ENCODE measurements around the gene SLC22A23.

SLC22A23 gene

DNA sequence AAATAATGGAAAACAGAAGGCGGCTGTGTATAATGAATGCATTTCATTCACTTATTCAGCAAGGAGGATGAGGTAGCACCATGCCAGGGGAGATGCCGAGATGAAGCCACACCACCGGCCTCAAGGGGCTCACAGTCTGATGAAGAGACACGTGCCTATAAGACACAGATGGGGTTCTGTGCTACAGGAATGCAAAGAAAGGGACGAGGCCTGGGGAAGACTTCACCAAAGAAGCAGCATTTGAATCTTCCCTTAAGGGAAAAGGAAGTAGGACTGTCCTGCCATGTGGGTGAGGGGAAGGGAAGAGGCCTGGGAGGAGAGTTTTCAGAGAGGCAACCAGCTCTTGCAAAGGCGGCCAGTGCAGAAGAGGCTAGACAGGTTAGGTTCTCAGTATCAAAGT lies 99.2 kb downstream of the SLC22A23 start:
- H3K4ac ChIP-seq (ENCODE audit: low read depth in 1 of 2, low read length in 2 of 2) = no peak overlapping the region
- 88% methylated on average over 6 of the region's 6 CpGs for WGBS
- H3K79me1 ChIP-seq (replicated peaks; ENCODE audit: low read length, poor library complexity, severe bottlenecking) = no peaks in the 10 kb centered on the region
- H2BK120ac ChIP-seq (ENCODE audit: low read depth, low read length) = no peak overlapping the region
- no peak overlapping the region for H3K27ac ChIP-seq (ENCODE audit: low read length, poor library complexity, severe bottlenecking)
- H2BK12ac ChIP-seq (ENCODE audit: low read length in 2 of 2) = no peak overlapping the region
- H3K9ac ChIP-seq (ENCODE audit: low read length) = no peak overlapping the region
- no peak overlapping the region for H3K4me3 ChIP-seq (ENCODE audit: insufficient read depth in 1 of 2, low read depth in 1 of 2, low read length in 2 of 2)
- peaks cover 0 to 14% of the 10 kb centered on the region in 2 experiments for H3K36me3 ChIP-seq (ENCODE audit: control insufficient read depth in 1 of 2, insufficient read depth in 2 of 2, low read depth in 1 of 2, low read length in 2 of 2)
- no peak overlapping the region for H3K14ac ChIP-seq (ENCODE audit: low read length in 2 of 2)
- H3K23ac ChIP-seq (ENCODE audit: low read length in 2 of 2) = no peak overlapping the region
- H2AK5ac ChIP-seq (ENCODE audit: low read length, severe bottlenecking) = no peak overlapping the region
- no peak overlapping the region for H3K4me2 ChIP-seq (ENCODE audit: low read length, poor library complexity, severe bottlenecking)
- no peak overlapping the region for H4K91ac ChIP-seq (ENCODE audit: low read length)
- no peak overlapping the region for H2BK5ac ChIP-seq (ENCODE audit: low read depth, low read length, poor library complexity, severe bottlenecking)
- no peak for DNase-seq
- H3K9me3 ChIP-seq (ENCODE audit: control insufficient read depth, low read length) = no peaks in the 10 kb centered on the region
- H2BK15ac ChIP-seq (ENCODE audit: low read depth, poor library complexity, severe bottlenecking) = no peak overlapping the region
- no peak overlapping the region for H4K8ac ChIP-seq (ENCODE audit: low read length)
- peaks cover 4% of the 10 kb centered on the region for H3K4me1 ChIP-seq (ENCODE audit: control insufficient read depth, insufficient read depth, low read depth, low read length)
- H3K27me3 ChIP-seq (ENCODE audit: control insufficient read depth in 1 of 2, insufficient read depth in 1 of 2, low read length in 2 of 2) = no peaks in the 10 kb centered on the region
- H3K18ac ChIP-seq (ENCODE audit: low read depth in 1 of 2, low read length in 2 of 2) = no peak overlapping the region
- no peak overlapping the region for H2AFZ ChIP-seq (ENCODE audit: low read depth, low read length)

DNA sequence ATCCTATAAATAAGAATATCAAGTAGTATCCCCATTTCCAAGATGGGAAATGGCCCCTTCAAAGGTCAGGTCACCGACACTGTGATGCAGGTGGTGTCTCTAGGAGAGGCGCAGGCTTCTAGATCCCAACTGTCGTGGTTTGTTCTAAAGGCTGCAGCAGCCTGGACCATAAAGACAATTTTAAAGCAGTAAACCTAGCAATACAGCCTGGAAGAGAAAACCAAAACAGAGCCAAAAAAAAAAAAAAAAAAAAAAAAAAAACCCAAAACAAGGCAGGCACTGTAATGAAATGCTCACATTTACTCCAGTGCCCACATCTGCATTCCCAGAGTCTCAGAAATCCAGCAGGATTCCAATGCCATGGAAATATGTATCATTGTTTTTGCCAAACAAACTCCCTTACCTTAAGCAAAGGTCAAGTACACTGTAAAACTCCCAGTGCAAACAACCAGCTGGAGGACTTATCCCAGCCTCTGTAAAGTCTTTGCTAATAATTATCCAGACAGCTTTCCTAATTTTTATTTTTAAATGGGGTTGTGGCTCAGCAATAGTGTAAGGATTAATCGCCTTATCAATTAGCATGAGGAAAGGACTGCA lies 99.9 kb downstream of the SLC22A23 start:
- H2BK12ac ChIP-seq (ENCODE audit: low read length in 2 of 2) = no peak overlapping the region
- H3K9ac ChIP-seq (ENCODE audit: low read length) = peak overlapping the region; percentile 87
- no peaks in the 10 kb centered on the region for H3K9me3 ChIP-seq (ENCODE audit: control insufficient read depth, low read length)
- H2BK15ac ChIP-seq (ENCODE audit: low read depth, poor library complexity, severe bottlenecking) = no peak overlapping the region
- no peak overlapping the region for H3K18ac ChIP-seq (ENCODE audit: low read depth in 1 of 2, low read length in 2 of 2)
- no peaks in the 10 kb centered on the region for H3K79me1 ChIP-seq (replicated peaks; ENCODE audit: low read length, poor library complexity, severe bottlenecking)
- no peak for DNase-seq
- no peak overlapping the region for H2BK5ac ChIP-seq (ENCODE audit: low read depth, low read length, poor library complexity, severe bottlenecking)
- H4K91ac ChIP-seq (ENCODE audit: low read length) = no peak overlapping the region
- H3K14ac ChIP-seq (ENCODE audit: low read length in 2 of 2) = no peak overlapping the region
- H3K4me3 ChIP-seq (ENCODE audit: insufficient read depth in 1 of 2, low read depth in 1 of 2, low read length in 2 of 2) = peak overlapping the region in 1 of 2 experiments; percentile 75
- H3K27me3 ChIP-seq (ENCODE audit: control insufficient read depth in 1 of 2, insufficient read depth in 1 of 2, low read length in 2 of 2) = no peaks in the 10 kb centered on the region
- no peak overlapping the region for H2AK5ac ChIP-seq (ENCODE audit: low read length, severe bottlenecking)
- no peak overlapping the region for H3K27ac ChIP-seq (ENCODE audit: low read length, poor library complexity, severe bottlenecking)
- no peak overlapping the region for H3K23ac ChIP-seq (ENCODE audit: low read length in 2 of 2)
- H3K36me3 ChIP-seq (ENCODE audit: control insufficient read depth in 1 of 2, insufficient read depth in 2 of 2, low read depth in 1 of 2, low read length in 2 of 2) = peaks cover 0 to 12% of the 10 kb centered on the region in 2 experiments
- no peak overlapping the region for H3K4me2 ChIP-seq (ENCODE audit: low read length, poor library complexity, severe bottlenecking)
- WGBS = 89% methylated on average over 4 of the region's 4 CpGs
- H3K4me1 ChIP-seq (ENCODE audit: control insufficient read depth, insufficient read depth, low read depth, low read length) = peaks cover 4% of the 10 kb centered on the region
- no peak overlapping the region for H3K4ac ChIP-seq (ENCODE audit: low read depth in 1 of 2, low read length in 2 of 2)
- H4K8ac ChIP-seq (ENCODE audit: low read length) = no peak overlapping the region
- no peak overlapping the region for H2AFZ ChIP-seq (ENCODE audit: low read depth, low read length)
- no peak overlapping the region for H2BK120ac ChIP-seq (ENCODE audit: low read depth, low read length)

DNA sequence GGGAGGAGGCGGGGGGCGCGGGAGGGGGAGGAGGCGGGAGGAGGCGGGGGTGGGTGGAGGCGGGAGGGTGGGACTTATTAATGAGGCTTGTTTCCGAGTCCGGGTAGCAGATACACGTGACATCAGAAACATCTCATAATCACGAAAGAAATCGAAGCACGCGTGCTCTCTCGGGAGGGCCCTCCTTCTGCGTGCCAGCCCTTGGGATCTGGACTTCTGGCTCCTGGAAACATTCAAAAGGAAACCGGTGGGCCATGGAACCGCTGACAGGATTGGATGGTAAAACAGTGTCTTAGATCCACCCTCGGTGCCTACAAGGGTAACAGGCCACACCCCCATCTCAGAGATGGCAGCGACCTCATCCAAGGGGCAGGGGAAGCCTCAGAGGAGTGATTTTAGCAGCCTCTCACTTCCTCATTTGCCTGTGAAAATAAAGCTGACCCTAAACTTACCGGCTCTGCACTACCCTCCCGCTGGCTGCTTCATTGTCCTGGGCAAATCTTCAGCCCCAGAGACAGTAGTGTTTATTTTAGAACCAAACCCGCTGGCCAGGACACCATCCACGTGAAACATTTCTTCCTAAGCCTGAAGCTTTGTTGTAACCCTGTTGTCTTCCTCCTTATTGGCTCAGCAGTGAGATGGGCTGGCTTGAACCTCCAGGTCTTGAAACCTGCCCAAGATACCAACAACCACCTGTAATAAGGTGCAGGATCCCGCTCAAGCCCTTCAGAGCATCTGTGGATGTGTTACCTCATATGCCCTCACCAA lies 100.6 kb downstream of the SLC22A23 start:
- Histone ChIP-seq H2BK15ac (ENCODE audit: low read depth, poor library complexity, severe bottlenecking) (no peak overlapping the region), H3K9me3 (ENCODE audit: control insufficient read depth, low read length) (no peaks in the 10 kb centered on the region), H3K36me3 (ENCODE audit: control insufficient read depth in 1 of 2, insufficient read depth in 2 of 2, low read depth in 1 of 2, low read length in 2 of 2) (peaks cover 0 to 7% of the 10 kb centered on the region in 2 experiments), H3K4me3 (ENCODE audit: insufficient read depth in 1 of 2, low read depth in 1 of 2, low read length in 2 of 2) (peak overlapping the region in 1 of 2 experiments; percentile 75), H2AFZ (ENCODE audit: low read depth, low read length) (no peak overlapping the region), H2AK5ac (ENCODE audit: low read length, severe bottlenecking) (no peak overlapping the region), H2BK5ac (ENCODE audit: low read depth, low read length, poor library complexity, severe bottlenecking) (no peak overlapping the region), H3K4me1 (ENCODE audit: control insufficient read depth, insufficient read depth, low read depth, low read length) (peaks cover 4% of the 10 kb centered on the region), H2BK12ac (ENCODE audit: low read length in 2 of 2) (no peak overlapping the region), H3K4ac (ENCODE audit: low read depth in 1 of 2, low read length in 2 of 2) (peak overlapping the region in 1 of 2 experiments; percentile 25), H3K14ac (ENCODE audit: low read length in 2 of 2) (no peak overlapping the region), H3K4me2 (ENCODE audit: low read length, poor library complexity, severe bottlenecking) (peak overlapping the region; percentile 39), H3K27ac (ENCODE audit: low read length, poor library complexity, severe bottlenecking) (no peak overlapping the region), H4K8ac (ENCODE audit: low read length) (peak overlapping the region; percentile 19), H3K9ac (ENCODE audit: low read length) (peak overlapping the region; percentile 92), H4K91ac (ENCODE audit: low read length) (no peak overlapping the region), H3K23ac (ENCODE audit: low read length in 2 of 2) (no peak overlapping the region), H3K18ac (ENCODE audit: low read depth in 1 of 2, low read length in 2 of 2) (peak overlapping the region in 1 of 2 experiments; percentile 46), H3K79me1 (replicated peaks; ENCODE audit: low read length, poor library complexity, severe bottlenecking) (no peaks in the 10 kb centered on the region), H2BK120ac (ENCODE audit: low read depth, low read length) (no peak overlapping the region), H3K27me3 (ENCODE audit: control insufficient read depth in 1 of 2, insufficient read depth in 1 of 2, low read length in 2 of 2) (no peaks in the 10 kb centered on the region)
- DNase-seq = peak; percentile 71
- WGBS = 25% methylated on average over 18 of the region's 24 CpGs

DNA sequence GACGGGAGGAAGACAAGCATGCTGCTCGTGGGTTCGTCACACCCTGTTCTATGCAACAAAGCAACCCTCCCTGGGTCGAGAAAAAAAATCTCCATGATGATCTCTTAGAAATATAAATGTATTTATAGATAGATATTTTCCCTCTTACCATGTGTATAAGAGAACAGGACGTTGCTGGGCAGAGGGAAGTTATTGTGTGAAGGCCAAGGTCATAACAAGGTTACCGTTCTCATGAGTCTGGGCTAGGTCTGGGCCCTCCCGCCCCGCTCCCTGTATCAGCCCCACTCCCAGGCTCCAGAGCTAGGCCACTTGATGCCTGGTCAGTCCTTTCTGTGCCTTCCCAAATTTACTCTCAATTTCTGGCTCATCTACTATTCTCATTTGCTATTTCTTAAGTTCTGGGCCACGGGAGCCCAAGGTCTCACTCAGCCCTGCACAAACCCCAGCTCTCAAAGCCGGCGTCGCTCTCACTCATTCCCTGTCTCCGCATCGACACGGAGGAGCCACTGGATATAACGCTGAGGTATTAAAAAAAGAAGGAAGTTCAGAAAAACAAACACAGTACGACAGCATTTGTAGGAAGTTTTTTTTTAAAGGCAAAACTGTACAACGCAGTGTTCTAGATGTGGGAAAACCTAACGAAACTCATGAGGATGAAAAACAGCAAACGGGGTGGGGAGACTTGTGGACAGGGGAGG lies 101.3 kb downstream of the SLC22A23 start:
- H2BK12ac ChIP-seq (ENCODE audit: low read length in 2 of 2) = no peak overlapping the region
- H3K79me1 ChIP-seq (replicated peaks; ENCODE audit: low read length, poor library complexity, severe bottlenecking) = no peaks in the 10 kb centered on the region
- no peak for DNase-seq
- no peak overlapping the region for H3K27ac ChIP-seq (ENCODE audit: low read length, poor library complexity, severe bottlenecking)
- H3K4me3 ChIP-seq (ENCODE audit: insufficient read depth in 1 of 2, low read depth in 1 of 2, low read length in 2 of 2) = peak overlapping the region in 1 of 2 experiments; percentile 68
- H3K4me2 ChIP-seq (ENCODE audit: low read length, poor library complexity, severe bottlenecking) = no peak overlapping the region
- H4K8ac ChIP-seq (ENCODE audit: low read length) = peak overlapping the region; percentile 53
- peak overlapping the region; percentile 40 for H2BK15ac ChIP-seq (ENCODE audit: low read depth, poor library complexity, severe bottlenecking)
- H3K27me3 ChIP-seq (ENCODE audit: control insufficient read depth in 1 of 2, insufficient read depth in 1 of 2, low read length in 2 of 2) = no peaks in the 10 kb centered on the region
- H2BK5ac ChIP-seq (ENCODE audit: low read depth, low read length, poor library complexity, severe bottlenecking) = no peak overlapping the region
- H3K36me3 ChIP-seq (ENCODE audit: control insufficient read depth in 1 of 2, insufficient read depth in 2 of 2, low read depth in 1 of 2, low read length in 2 of 2) = peaks cover 0 to 6% of the 10 kb centered on the region in 2 experiments
- H4K91ac ChIP-seq (ENCODE audit: low read length) = no peak overlapping the region
- peaks cover 4% of the 10 kb centered on the region for H3K4me1 ChIP-seq (ENCODE audit: control insufficient read depth, insufficient read depth, low read depth, low read length)
- peak overlapping the region; percentile 92 for H3K9ac ChIP-seq (ENCODE audit: low read length)
- no peak overlapping the region for H3K14ac ChIP-seq (ENCODE audit: low read length in 2 of 2)
- H3K9me3 ChIP-seq (ENCODE audit: control insufficient read depth, low read length) = no peaks in the 10 kb centered on the region
- H2AFZ ChIP-seq (ENCODE audit: low read depth, low read length) = no peak overlapping the region
- peak overlapping the region in 1 of 2 experiments; percentile 30 for H3K18ac ChIP-seq (ENCODE audit: low read depth in 1 of 2, low read length in 2 of 2)
- H3K23ac ChIP-seq (ENCODE audit: low read length in 2 of 2) = no peak overlapping the region
- H2BK120ac ChIP-seq (ENCODE audit: low read depth, low read length) = no peak overlapping the region
- no peak overlapping the region for H2AK5ac ChIP-seq (ENCODE audit: low read length, severe bottlenecking)
- peak overlapping the region in 1 of 2 experiments; percentile 21 for H3K4ac ChIP-seq (ENCODE audit: low read depth in 1 of 2, low read length in 2 of 2)
- WGBS = 63% methylated on average over 15 of the region's 20 CpGs

Measured in mesenchymal stem cell (in vitro differentiated cells and primary cell).